Epithelial cell of proximal tubule (primary cell): Measurements from ENCODE around the gene TYW1B. TPM values are rescaled to one million over a fixed set of nuclear protein-coding genes. Genes with fewer than 3 reads are reported as not detected.
"Not testable (repeated sequence)": the region's sequence is repeated elsewhere in the genome, so short reads cannot be mapped to it uniquely, and the experiment has no call there.

Experiments
- DNase-seq: peaks from one replicate; pipeline ENCODE4 v3.0.0-alpha.2; 2011; ENCODE audit warnings: low read depth
- H3K4me3 ChIP-seq: 2 replicates; pipeline ENCODE4 v1.5.1; 2011; ENCODE audit warnings: low read depth, mild to moderate bottlenecking, low read length
- total RNA-seq: library from RNA; depleted of rRNA; stranded (reverse); fragments of >200 nt; gene quantifications from 2 replicates; pipeline ENCODE4 v1.2.3, GENCODE V29; 2015
- TF ChIP-seq, protein P1 (sequence below): conservative IDR thresholded peaks from 2 replicates; pipeline ENCODE4 v1.5.1; 2012; ENCODE audit warnings: low read depth, mild to moderate bottlenecking, low read length

TYW1B gene
- total RNA-seq, 1 donor from 2014 or later: 1.3 TPM

GRCh38 chr7:72760602-72761001 lies 67.4 kb downstream of the TYW1B start:
- no peak overlapping the region for H3K4me3 ChIP-seq
- TF ChIP-seq, protein P1, sequence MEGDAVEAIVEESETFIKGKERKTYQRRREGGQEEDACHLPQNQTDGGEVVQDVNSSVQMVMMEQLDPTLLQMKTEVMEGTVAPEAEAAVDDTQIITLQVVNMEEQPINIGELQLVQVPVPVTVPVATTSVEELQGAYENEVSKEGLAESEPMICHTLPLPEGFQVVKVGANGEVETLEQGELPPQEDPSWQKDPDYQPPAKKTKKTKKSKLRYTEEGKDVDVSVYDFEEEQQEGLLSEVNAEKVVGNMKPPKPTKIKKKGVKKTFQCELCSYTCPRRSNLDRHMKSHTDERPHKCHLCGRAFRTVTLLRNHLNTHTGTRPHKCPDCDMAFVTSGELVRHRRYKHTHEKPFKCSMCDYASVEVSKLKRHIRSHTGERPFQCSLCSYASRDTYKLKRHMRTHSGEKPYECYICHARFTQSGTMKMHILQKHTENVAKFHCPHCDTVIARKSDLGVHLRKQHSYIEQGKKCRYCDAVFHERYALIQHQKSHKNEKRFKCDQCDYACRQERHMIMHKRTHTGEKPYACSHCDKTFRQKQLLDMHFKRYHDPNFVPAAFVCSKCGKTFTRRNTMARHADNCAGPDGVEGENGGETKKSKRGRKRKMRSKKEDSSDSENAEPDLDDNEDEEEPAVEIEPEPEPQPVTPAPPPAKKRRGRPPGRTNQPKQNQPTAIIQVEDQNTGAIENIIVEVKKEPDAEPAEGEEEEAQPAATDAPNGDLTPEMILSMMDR: no peak
- no peak for DNase-seq

DNA sequence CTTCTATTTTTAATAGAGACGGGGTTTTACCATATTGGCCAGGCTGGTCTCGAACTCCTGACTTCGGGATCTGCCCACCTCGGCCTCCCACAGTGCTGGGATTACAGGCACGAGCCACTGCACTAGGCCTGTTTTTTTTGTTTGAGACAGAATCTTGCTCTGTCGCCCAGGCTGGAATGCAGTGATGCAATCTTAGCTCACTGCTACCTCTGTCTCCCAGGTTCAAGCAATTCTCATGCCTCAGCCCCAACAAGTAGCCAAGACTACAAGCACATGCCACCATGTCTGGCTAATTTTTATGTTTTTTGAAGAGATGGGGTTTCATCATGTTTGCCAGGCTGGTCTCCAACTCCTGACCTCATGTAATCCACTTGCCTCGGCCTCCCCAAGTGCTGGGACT lies 73.7 kb downstream of the TYW1B start:
- TF ChIP-seq, protein P1: no peak
- peak; percentile 13 for DNase-seq
- no peak overlapping the region for H3K4me3 ChIP-seq

- H3K4me3 ChIP-seq: no peak overlapping the region
- TF ChIP-seq, protein P1: no peak
- no peak for DNase-seq
Measured at GRCh38 chr7:72753781-72754180, 74.2 kb downstream of the TYW1B start.

GRCh38 chr7:72753229-72753628 lies 74.8 kb downstream of the TYW1B start:
- not testable (repeated sequence) for H3K4me3 ChIP-seq, DNase-seq

GRCh38 chr7:72751978-72752377 lies 76.0 kb downstream of the TYW1B start:
- TF ChIP-seq, protein P1: peak; percentile 27
- no peak overlapping the region for H3K4me3 ChIP-seq
- no peak for DNase-seq

DNA sequence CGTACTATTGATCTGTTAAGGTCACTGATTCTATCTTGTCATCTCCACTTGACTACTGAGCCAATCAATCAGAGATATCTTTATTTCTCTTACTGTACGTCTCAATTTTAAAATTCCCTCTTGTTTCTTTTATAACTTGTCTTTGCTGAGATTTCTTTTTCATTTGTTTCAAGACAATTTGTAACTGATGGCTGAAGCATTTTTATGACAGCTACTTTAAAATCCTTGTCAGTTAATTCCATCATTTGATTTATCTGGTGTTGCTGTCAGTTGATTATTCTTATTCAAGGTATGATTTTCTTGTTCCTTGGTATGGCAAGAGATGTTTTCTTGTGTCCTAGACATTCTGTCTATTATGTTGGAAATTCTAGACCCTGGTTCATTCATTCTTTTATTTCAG lies 76.6 kb downstream of the TYW1B start:
- no peak for DNase-seq
- TF ChIP-seq, protein P1: no peak
- H3K4me3 ChIP-seq: no peak overlapping the region

DNA sequence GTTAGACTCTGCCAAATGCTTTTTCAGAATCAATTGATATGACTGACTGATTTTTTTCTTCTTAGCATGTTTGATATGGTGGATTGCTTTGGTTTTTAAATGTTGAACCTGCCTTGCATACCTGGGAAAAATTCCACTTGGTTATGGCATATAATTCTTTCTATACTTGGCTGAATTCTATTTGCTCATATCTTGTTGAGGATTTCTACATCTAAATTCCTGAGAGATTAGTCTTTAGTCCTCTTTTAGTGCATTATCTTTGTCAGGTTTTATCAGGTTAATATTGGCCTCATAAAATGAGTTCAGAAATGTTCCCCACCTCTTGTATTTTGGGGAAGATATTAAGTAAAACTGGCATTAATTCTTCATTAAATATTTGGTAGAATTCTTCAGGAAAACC lies 79.4 kb downstream of the TYW1B start:
- DNase-seq: not testable (repeated sequence)

GRCh38 chr7:72744244-72744926 lies 83.6 kb downstream of the TYW1B start:
- not testable (repeated sequence) for H3K4me3 ChIP-seq

More for the DNA sequence above, 79.4 kb downstream of the TYW1B start:
- not testable (repeated sequence) for H3K4me3 ChIP-seq

GRCh38 chr7:72743801-72744200 lies 84.2 kb downstream of the TYW1B start:
- not testable (repeated sequence) for DNase-seq, H3K4me3 ChIP-seq

More at GRCh38 chr7:72744244-72744926, 83.6 kb downstream of the TYW1B start:
- DNase-seq: not testable (repeated sequence)

DNA sequence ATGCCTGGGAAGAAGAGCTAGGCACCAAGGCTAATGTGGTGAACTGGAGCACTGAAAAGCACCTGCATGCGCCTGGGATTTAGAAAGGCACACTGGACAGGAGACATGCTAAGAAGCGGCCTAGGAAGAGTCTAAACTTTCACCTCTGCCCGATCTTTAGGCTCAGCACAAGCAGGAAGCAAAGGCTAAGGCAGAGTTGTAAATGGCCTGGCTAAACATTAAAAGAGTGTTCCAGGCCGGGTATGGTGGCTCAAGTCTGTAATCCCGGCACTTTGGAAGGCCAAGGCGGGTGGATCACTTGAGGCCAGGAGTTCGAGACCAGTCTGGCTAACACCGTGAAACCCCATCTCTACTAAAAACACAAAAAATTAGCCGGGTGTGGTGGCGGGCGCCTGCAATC lies 88.3 kb downstream of the TYW1B start:
- not testable (repeated sequence) for DNase-seq, H3K4me3 ChIP-seq

GRCh38 chr7:72735855-72736254 lies 92.1 kb downstream of the TYW1B start:
- not testable (repeated sequence) for H3K4me3 ChIP-seq, DNase-seq

DNA sequence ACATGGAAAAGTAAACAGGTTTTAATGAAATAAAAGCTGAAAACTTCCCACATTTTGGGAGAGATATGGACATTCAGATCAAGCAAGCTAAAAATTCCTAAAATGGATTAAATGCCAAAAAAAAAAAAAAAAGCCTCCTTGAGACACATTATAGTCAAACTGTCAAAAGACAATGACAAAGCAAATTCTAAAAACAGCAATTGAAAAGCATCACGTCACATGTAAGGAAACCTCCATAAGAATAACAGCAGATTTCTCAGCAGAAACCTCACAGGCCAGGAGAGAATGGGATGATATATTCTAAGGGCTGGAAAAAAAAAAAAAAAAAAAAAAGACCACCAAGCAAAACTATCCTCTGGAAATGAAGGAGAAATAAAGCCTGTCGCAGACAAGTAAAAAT lies 97.2 kb downstream of the TYW1B start:
- not testable (repeated sequence) for DNase-seq, H3K4me3 ChIP-seq

DNA sequence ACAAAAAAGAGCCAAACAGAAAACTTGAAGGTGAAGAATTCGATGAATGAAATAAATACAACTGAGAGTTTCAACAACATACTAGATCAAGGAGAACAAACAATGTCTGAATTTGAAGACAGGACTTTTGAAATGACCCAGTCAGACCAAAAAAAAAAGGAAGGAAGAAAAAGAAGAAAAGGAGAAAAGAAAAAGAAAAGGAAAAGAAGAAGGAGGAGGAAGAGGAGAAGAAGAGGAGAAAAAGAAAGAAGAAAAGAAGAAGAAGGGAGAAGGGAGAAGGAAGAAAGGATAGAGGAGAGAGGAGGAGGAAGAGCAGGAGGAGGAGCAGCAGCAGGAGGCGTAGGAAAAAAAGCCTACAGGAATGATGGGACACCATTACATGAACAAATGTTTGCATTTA lies 97.6 kb downstream of the TYW1B start:
- H3K4me3 ChIP-seq, DNase-seq: not testable (repeated sequence)
